H1 (cell line): Measurements from ENCODE around the gene CNBD2. TPM values are rescaled to one million over a fixed set of nuclear protein-coding genes. Genes with fewer than 3 reads are reported as not detected.

Source experiments
- CTCF ChIA-PET: fragments of 300-600 bp; sonication (Branson Sonifier 250); formaldehyde crosslinking; loops from one replicate; lab custom pipeline; 2021; ENCODE audit not compliant: partially characterized antibody; lab: Charles Lee
- POLR2A ChIA-PET: fragments of 300-600 bp; sonication (Branson Sonifier 250); formaldehyde crosslinking; loops from one replicate; lab custom pipeline; 2021; ENCODE audit warnings: inconsistent platforms; ENCODE audit not compliant: partially characterized antibody; lab: Charles Lee
- DNase-seq, 2 experiments: peaks; one replicate each; pipeline versions ENCODE4 v3.0.0 to v3.0.0-alpha.2; 2010 to 2022; ENCODE audit warnings: low spot score in 2 of 2, low read depth in 1 of 2, mixed read lengths in 1 of 2
- FAIRE-seq: peaks from 2 replicates; lab custom pipeline; 2011; peaks lifted over from hg19 to GRCh38; lab: Jason Lieb, UNC
- H2AFZ ChIP-seq: 2 replicates; pipeline ENCODE4 v1.8.1; 2012; ENCODE audit warnings: low read length, inconsistent platforms
- H2AK5ac ChIP-seq: 2 replicates; pipeline ENCODE4 v1.6.1; 2013; ENCODE audit warnings: low read depth, low read length
- H2BK120ac ChIP-seq: replicated peaks from 2 replicates; pipeline ENCODE3; 2013; ENCODE audit warnings: low read depth, low read length, inconsistent platforms
- H2BK12ac ChIP-seq: 2 replicates; pipeline ENCODE4 v1.6.1; 2013; ENCODE audit warnings: low read depth, low read length
- H2BK15ac ChIP-seq: 2 replicates; pipeline ENCODE4 v1.6.1; 2013; ENCODE audit warnings: low read length
- H2BK20ac ChIP-seq: 2 replicates; pipeline ENCODE4 v1.6.1; 2013; ENCODE audit warnings: low read length
- H2BK5ac ChIP-seq: 2 replicates; pipeline ENCODE4 v1.6.1; 2013; ENCODE audit warnings: low read depth, low read length
- H3K14ac ChIP-seq: 2 replicates; pipeline ENCODE4 v1.6.1; 2013; ENCODE audit warnings: inconsistent platforms; ENCODE audit not compliant: insufficient read length
- H3K18ac ChIP-seq: 2 replicates; pipeline ENCODE4 v1.6.1; 2013; ENCODE audit warnings: low read length; ENCODE audit errors: extremely low read depth
- H3K23ac ChIP-seq: 2 replicates; pipeline ENCODE4 v1.6.1; 2013; ENCODE audit warnings: inconsistent platforms; ENCODE audit not compliant: insufficient read length
- H3K23me2 ChIP-seq: 2 replicates; pipeline ENCODE4 v1.6.1; 2013; ENCODE audit warnings: low read depth, low read length
- H3K27ac ChIP-seq: 2 replicates; pipeline ENCODE4 v1.6.1; 2011; ENCODE audit warnings: low read depth, low read length, inconsistent platforms
- H3K27me3 ChIP-seq, 4 experiments: replicated peaks in 1 of 4; 1 replicate in 1 of 4; 2 replicates in 3 of 4; pipeline versions ENCODE4 v1.6.1 to v1.8.1; 2011 to 2013; ENCODE audit warnings: low read length in 3 of 4, mild to moderate bottlenecking in 3 of 4, inconsistent platforms in 2 of 4, mixed read lengths in 2 of 4, moderate library complexity in 1 of 4; ENCODE audit not compliant: control insufficient read depth in 3 of 4, insufficient read depth in 3 of 4; ENCODE audit errors: extremely low read depth in 1 of 4
- H3K36me3 ChIP-seq, 4 experiments: 2 replicates each; pipeline versions ENCODE4 v1.6.1 to v1.8.1; 2011 to 2013; ENCODE audit warnings: mild to moderate bottlenecking in 4 of 4, low read length in 3 of 4, moderate library complexity in 2 of 4, control low read depth in 1 of 4, inconsistent platforms in 1 of 4; ENCODE audit not compliant: insufficient read depth in 4 of 4, control insufficient read depth in 2 of 4
- H3K4ac ChIP-seq: replicated peaks from 2 replicates; pipeline ENCODE3; 2013; ENCODE audit warnings: low read length, low read depth, mixed read lengths, inconsistent platforms; ENCODE audit not compliant: insufficient read length
- H3K4me1 ChIP-seq, 4 experiments: replicated peaks in 1 of 4; 1 replicate in 1 of 4; 2 replicates in 3 of 4; pipeline versions ENCODE4 v1.6.1 to v1.8.1; 2011 to 2013; ENCODE audit warnings: low read length in 3 of 4, inconsistent platforms in 2 of 4, mixed read lengths in 1 of 4; ENCODE audit not compliant: insufficient read depth in 4 of 4, control insufficient read depth in 3 of 4
- H3K4me2 ChIP-seq, 2 experiments: 2 replicates each; pipeline versions ENCODE4 v1.6.1 to v1.8.1; 2011 to 2013; ENCODE audit warnings: low read depth in 2 of 2, low read length in 2 of 2, control low read depth in 1 of 2, inconsistent platforms in 1 of 2, mild to moderate bottlenecking in 1 of 2; ENCODE audit not compliant: insufficient read depth in 1 of 2
- H3K4me3 ChIP-seq, 4 experiments: fragments of 200-600, 300-600 bp in 1 of 4; sonication (generic), shearing (Covaris generic), sonication (Bioruptor Twin) in 1 of 4; 2 replicates each; pipeline versions ENCODE4 v1.5.1 to v1.8.1; 2011 to 2016; ENCODE audit warnings: low read length in 4 of 4, low read depth in 3 of 4, control low read depth in 2 of 4, inconsistent platforms in 2 of 4, mild to moderate bottlenecking in 2 of 4, mixed read lengths in 1 of 4, moderate library complexity in 1 of 4; ENCODE audit not compliant: insufficient read depth in 2 of 4; ENCODE audit errors: extremely low read depth in 1 of 4
- H3K56ac ChIP-seq: replicated peaks from 2 replicates; pipeline ENCODE3; 2013; ENCODE audit warnings: low read depth, mild to moderate bottlenecking, mixed read lengths, low read length, inconsistent platforms; ENCODE audit not compliant: insufficient read length
- H3K79me1 ChIP-seq: 2 replicates; pipeline ENCODE4 v1.6.1; 2013; ENCODE audit warnings: low read depth, low read length, control low read depth
- H3K79me2 ChIP-seq, 2 experiments: 2 replicates each; pipeline versions ENCODE4 v1.6.1 to v1.8.1; 2012 to 2013; ENCODE audit warnings: low read length in 2 of 2, mild to moderate bottlenecking in 2 of 2, inconsistent platforms in 1 of 2; ENCODE audit not compliant: insufficient read depth in 2 of 2, control insufficient read depth in 1 of 2
- H3K9ac ChIP-seq, 4 experiments: replicated peaks in 1 of 4; 1 replicate in 1 of 4; 2 replicates in 3 of 4; pipeline versions ENCODE4 v1.6.1 to v1.8.1; 2011 to 2013; ENCODE audit warnings: low read depth in 3 of 4, low read length in 3 of 4, control low read depth in 2 of 4, mild to moderate bottlenecking in 2 of 4, moderate library complexity in 2 of 4, inconsistent platforms in 1 of 4; ENCODE audit errors: extremely low read depth in 1 of 4
- H3K9me3 ChIP-seq, 2 experiments: 2 replicates each; pipeline versions ENCODE4 v1.6.1 to v1.8.1; 2012 to 2013; ENCODE audit warnings: mild to moderate bottlenecking in 2 of 2, moderate library complexity in 2 of 2, control low read depth in 1 of 2, inconsistent platforms in 1 of 2, low read depth in 1 of 2, low read length in 1 of 2, mixed read lengths in 1 of 2; ENCODE audit not compliant: insufficient read depth in 2 of 2
- H4K20me1 ChIP-seq, 2 experiments: replicated peaks in 1 of 2; 2 replicates each; pipeline versions ENCODE3 to v1.8.1; 2011 to 2013; ENCODE audit warnings: inconsistent platforms in 2 of 2, low read length in 2 of 2, mild to moderate bottlenecking in 1 of 2; ENCODE audit not compliant: insufficient read depth in 2 of 2, control insufficient read depth in 1 of 2
- H4K5ac ChIP-seq: 2 replicates; pipeline ENCODE4 v1.6.1; 2013; ENCODE audit warnings: low read length, low read depth, mixed read lengths, inconsistent platforms; ENCODE audit not compliant: insufficient read length
- H4K8ac ChIP-seq: 2 replicates; pipeline ENCODE4 v1.8.0; 2013; ENCODE audit warnings: mild to moderate bottlenecking, moderate library complexity, low read length, inconsistent platforms; ENCODE audit not compliant: insufficient read depth; ENCODE audit errors: extremely low read depth
- H4K91ac ChIP-seq: replicated peaks from 2 replicates; pipeline ENCODE3; 2013; ENCODE audit warnings: low read length, mixed read lengths, inconsistent platforms; ENCODE audit not compliant: insufficient read length
- ATF2 ChIP-seq: IDR thresholded peaks from 2 replicates; pipeline ENCODE4 v1.6.1; 2012; ENCODE audit warnings: low read length, inconsistent platforms
- BRCA1 ChIP-seq: IDR thresholded peaks from 2 replicates; pipeline ENCODE4 v1.6.1; 2012; ENCODE audit warnings: low read depth, low read length, improper control_type of control experiment
- EGR1 ChIP-seq: IDR thresholded peaks from 2 replicates; pipeline ENCODE4 v1.6.1; 2011; ENCODE audit warnings: low read depth, low read length, borderline replicate concordance
- GTF2F1 ChIP-seq: IDR thresholded peaks from 2 replicates; pipeline ENCODE4 v1.6.1; 2012; ENCODE audit warnings: low read depth, low read length, improper control_type of control experiment, borderline replicate concordance
- HDAC2 ChIP-seq, 2 experiments: fragments of 300-600 bp in 1 of 2; sonication (generic) in 1 of 2; IDR thresholded peaks; 2 replicates each; pipeline ENCODE4 v1.6.1; 2011 to 2012; ENCODE audit warnings: low read depth in 2 of 2, low read length in 2 of 2, mild to moderate bottlenecking in 2 of 2, moderate library complexity in 2 of 2, borderline replicate concordance in 1 of 2, inconsistent platforms in 1 of 2
- KDM4A ChIP-seq: IDR thresholded peaks from one replicate; pipeline ENCODE4 v1.7.1; 2012; ENCODE audit warnings: low read depth, mild to moderate bottlenecking, moderate library complexity, low read length, inconsistent platforms; ENCODE audit not compliant: severe bottlenecking
- KDM5A ChIP-seq: fragments of 200-600 bp; IDR thresholded peaks from 2 replicates; pipeline ENCODE4 v1.7.1; 2012; ENCODE audit warnings: mild to moderate bottlenecking, low read length, inconsistent platforms, mixed read lengths
- NRF1 ChIP-seq: IDR thresholded peaks from 2 replicates; pipeline ENCODE4 v1.6.1; 2011; ENCODE audit warnings: mild to moderate bottlenecking, low read depth, low read length, improper control_type of control experiment
- POLR2A ChIP-seq, 2 experiments: IDR thresholded peaks; 1 replicate in 1 of 2; 2 replicates in 1 of 2; pipeline ENCODE4 v1.6.1; 2011; ENCODE audit warnings: low read depth in 2 of 2, low read length in 2 of 2, mild to moderate bottlenecking in 2 of 2; ENCODE audit errors: control extremely low read depth in 1 of 2
- SRF ChIP-seq: IDR thresholded peaks from 2 replicates; pipeline ENCODE4 v1.6.1; 2011; ENCODE audit warnings: mild to moderate bottlenecking, low read depth, low read length, moderate library complexity
- WGBS, 2 experiments: shearing (Covaris generic) in 1 of 2; methylation state at CpG; one replicate each; pipeline versions ENCODE4 v1.1.6 to v1.1.7; 2013 to 2015; ENCODE audit warnings: low lambda C conversion rate in 2 of 2, mixed read lengths in 2 of 2, inconsistent platforms in 1 of 2, low coverage in 1 of 2, missing lambda C conversion rate in 1 of 2; ENCODE audit not compliant: insufficient replicate concordance in 2 of 2, insufficient coverage in 1 of 2, insufficient read length in 1 of 2; ENCODE audit errors: extremely low coverage in 1 of 2, missing lambda C conversion rate in 1 of 2; 5-methylcytosine and 5-hydroxymethylcytosine counted together
- polyA plus RNA-seq, 7 experiments: library from polyadenylated mRNA; depleted of rRNA in 3 of 7; stranded (reverse) in 5 of 7; unstranded in 2 of 7; fragments of >200 nt in 5 of 7; fragments of 200-250 nt in 2 of 7; gene quantifications; 1 replicate in 5 of 7; 2 replicates in 1 of 7; 4 replicates in 1 of 7; pipeline versions ENCODE4 v1.2.1 to v1.2.3, GENCODE V29; 2011 to 2013; ENCODE audit warnings: missing spikeins in 2 of 7, mixed read lengths in 2 of 7
- total RNA-seq: library from RNA; stranded (reverse); fragmentation: NEBNext Ultra II Directional; extraction: Animal tissue kit (Norgen Biotek cat#: 25700); gene quantifications from 2 replicates; pipeline ENCODE4 v1.2.1, GENCODE V29; 2021

CNBD2 gene
- total and polyA plus RNA-seq, 2 of the 8 experiments (the other 6 are each of a cell fraction or from before 2014, with no cell fraction given), result 2.6 to 4.5 TPM

DNA sequence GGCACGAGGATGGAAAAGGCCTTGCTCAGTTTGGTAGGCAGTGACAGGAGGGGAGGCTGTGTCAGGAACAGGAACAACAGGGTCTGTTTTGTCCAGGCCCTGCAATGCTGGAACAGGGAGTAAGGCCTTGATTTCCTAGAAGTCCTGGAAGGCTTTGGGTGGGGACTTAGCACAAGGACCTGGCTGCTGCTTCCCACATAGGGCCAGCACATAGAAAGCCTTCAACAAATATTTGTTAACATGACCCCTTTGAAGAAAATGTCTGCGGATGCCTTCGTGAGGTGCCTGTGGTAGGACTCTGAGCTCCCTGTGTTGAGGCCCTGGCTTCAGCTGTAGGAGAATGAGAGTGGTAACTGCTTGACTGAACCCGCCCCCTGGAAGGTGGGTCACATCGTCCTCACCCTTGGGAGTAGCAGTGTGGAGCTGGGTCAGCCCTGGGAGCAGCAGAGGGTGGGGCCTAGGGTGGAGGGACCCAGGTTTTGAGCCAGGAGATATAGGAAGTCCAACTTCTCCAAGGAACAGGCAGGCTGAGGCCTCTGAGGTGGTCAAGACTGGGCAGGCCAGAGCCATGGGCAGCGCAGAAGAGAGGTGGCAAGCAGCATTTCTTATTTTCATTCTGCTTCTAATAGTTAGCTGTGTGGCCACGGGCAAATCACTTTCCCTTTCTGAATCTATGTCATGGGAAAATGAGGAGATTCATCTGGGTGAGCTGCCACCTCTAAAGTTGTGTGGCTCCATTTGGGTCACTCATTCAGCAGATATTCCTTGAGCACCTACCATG is 50.0 kb downstream of the CNBD2 start:
- POLR2A ChIA-PET, result interaction anchor here (0.6 to 3.0 kb wide), 5 partner anchors 16 to 1005 kb away, joined by 3 to 11 read pairs (median 4); no protein-coding TSS in a partner anchor
- no peak overlapping the region for H4K5ac ChIP-seq
- no peaks in the 10 kb centered on the region for H3K27me3 ChIP-seq
- H2BK12ac ChIP-seq, result peak overlapping the region; percentile 77; the same call in 1 of the 2 replicates
- no peak overlapping the region; a peak in 1 of 4 replicates for H3K4me2 ChIP-seq
- no peak overlapping the region for H3K23ac ChIP-seq
- H3K23me2 ChIP-seq, result no peaks in the 10 kb centered on the region
- H3K4me1 ChIP-seq, result peaks cover 0 to 9% (median 4%) of the 10 kb centered on the region in 4 experiments; a peak in 5 of 7 replicates
- no peak overlapping the region for H3K9ac ChIP-seq
- 82% methylated on average over 7 of the region's 7 CpGs; no CpG with 5 or more reads in 1 of the 2 experiments for WGBS, 2 experiments
- no peaks in the 10 kb centered on the region for H4K20me1 ChIP-seq
- no peak overlapping the region for H3K56ac ChIP-seq
- no peak for DNase-seq
- no peak overlapping the region for H2BK5ac ChIP-seq
- H3K27ac ChIP-seq, result no peak overlapping the region
- H4K91ac ChIP-seq, result no peak overlapping the region
- no peak overlapping the region for H2BK20ac ChIP-seq
- H3K4me3 ChIP-seq, result no peak overlapping the region
- H2AFZ ChIP-seq, result peak overlapping the region; percentile 35; the same call in 1 of the 2 replicates
- no peak overlapping the region for H3K14ac ChIP-seq
- no peak overlapping the region for H2BK15ac ChIP-seq
- H3K79me1 ChIP-seq, result no peaks in the 10 kb centered on the region
- H3K79me2 ChIP-seq, result no peaks in the 10 kb centered on the region
- H4K8ac ChIP-seq, result peak overlapping the region; percentile 8; the same call in 1 of the 2 replicates
- no peak for FAIRE-seq
- H3K18ac ChIP-seq, result no peak overlapping the region; the same call in 1 of the 2 replicates
- H3K36me3 ChIP-seq, result no peaks in the 10 kb centered on the region
- H2BK120ac ChIP-seq, result no peak overlapping the region
- peak overlapping the region; percentile 44 for H3K4ac ChIP-seq
- CTCF ChIA-PET, result interaction anchor here (0.6 to 3.0 kb wide), 6 partner anchors 12 to 1478 kb away, joined by 3 to 22 read pairs (median 4); no protein-coding TSS in a partner anchor
- no peaks in the 10 kb centered on the region for H3K9me3 ChIP-seq
- H2AK5ac ChIP-seq, result no peak overlapping the region
- TF ChIP-seq SRF (no peak), POLR2A (IDR thresholded peaks at IDR 0.05; ENCODE audit: control extremely low read depth in 1 of 2, low read depth in 2 of 2, low read length in 2 of 2) (no peak), ATF2 (no peak), NRF1 (no peak), KDM5A (no peak), HDAC2 (IDR thresholded peaks at IDR 0.05; ENCODE audit: borderline replicate concordance in 1 of 2, low read depth in 2 of 2, low read length in 2 of 2) (no peak), GTF2F1 (no peak), EGR1 (no peak), BRCA1 (no peak), KDM4A (no peak)
